H1 (cell line): ENCODE data around the gene ADK. TPM values are rescaled to one million over a fixed set of nuclear protein-coding genes. Genes with fewer than 3 reads are reported as not detected.

ENCODE experiments used
- CHD7 ChIP-seq: fragments of 300-600 bp; sonication (generic); IDR thresholded peaks from 2 replicates; pipeline ENCODE4 v1.7.1; 2012; ENCODE audit warnings: low read length, moderate library complexity, mild to moderate bottlenecking, inconsistent platforms; ENCODE audit not compliant: insufficient replicate concordance
- POU5F1 ChIP-seq: IDR thresholded peaks from 2 replicates; pipeline ENCODE4 v1.6.1; 2011; ENCODE audit warnings: low read depth, mild to moderate bottlenecking, low read length, moderate library complexity
- YY1 ChIP-seq: IDR thresholded peaks from 2 replicates; pipeline ENCODE4 v1.6.1; 2011; ENCODE audit warnings: low read depth, mild to moderate bottlenecking, low read length
- polyA plus RNA-seq, 7 experiments: library from polyadenylated mRNA; depleted of rRNA in 3 of 7; stranded (reverse) in 5 of 7; unstranded in 2 of 7; fragments of >200 nt in 5 of 7; fragments of 200-250 nt in 2 of 7; gene quantifications; 1 replicate in 5 of 7; 2 replicates in 1 of 7; 4 replicates in 1 of 7; pipeline versions ENCODE4 v1.2.1 to v1.2.3, GENCODE V29; 2011 to 2013; ENCODE audit warnings: missing spikeins in 2 of 7, mixed read lengths in 2 of 7
- total RNA-seq: library from RNA; stranded (reverse); fragmentation: NEBNext Ultra II Directional; extraction: Animal tissue kit (Norgen Biotek cat#: 25700); gene quantifications from 2 replicates; pipeline ENCODE4 v1.2.1, GENCODE V29; 2021

The ADK gene
- total and polyA plus RNA-seq, 2 of the 8 experiments (the other 6 are each of a cell fraction or from before 2014, with no cell fraction given) = 12.3 to 42.4 TPM

GRCh38 chr10:74575191-74575720, 424.2 kb downstream of the ADK start (continued):
- TF ChIP-seq CHD7 (peak; percentile 48), POU5F1 (no peak), YY1 (peak; percentile 76)
